Erythroblast (primary cell): ENCODE data around the gene KCNH6.

Experiments used
- DNase-seq, 2 experiments: peaks; one replicate each; lab custom pipeline; 2025; lab: John Stamatoyannopoulos, UW
- GATA1 ChIP-seq: IDR thresholded peaks from 2 replicates; pipeline ENCODE4 v1.6.1; 2011; ENCODE audit warnings: low read depth, mild to moderate bottlenecking, control low read depth, low read length, moderate library complexity
- POLR2A ChIP-seq: IDR thresholded peaks from 2 replicates; pipeline ENCODE4 v1.6.1; 2011; ENCODE audit warnings: mild to moderate bottlenecking, low read length

The KCNH6 gene

DNA sequence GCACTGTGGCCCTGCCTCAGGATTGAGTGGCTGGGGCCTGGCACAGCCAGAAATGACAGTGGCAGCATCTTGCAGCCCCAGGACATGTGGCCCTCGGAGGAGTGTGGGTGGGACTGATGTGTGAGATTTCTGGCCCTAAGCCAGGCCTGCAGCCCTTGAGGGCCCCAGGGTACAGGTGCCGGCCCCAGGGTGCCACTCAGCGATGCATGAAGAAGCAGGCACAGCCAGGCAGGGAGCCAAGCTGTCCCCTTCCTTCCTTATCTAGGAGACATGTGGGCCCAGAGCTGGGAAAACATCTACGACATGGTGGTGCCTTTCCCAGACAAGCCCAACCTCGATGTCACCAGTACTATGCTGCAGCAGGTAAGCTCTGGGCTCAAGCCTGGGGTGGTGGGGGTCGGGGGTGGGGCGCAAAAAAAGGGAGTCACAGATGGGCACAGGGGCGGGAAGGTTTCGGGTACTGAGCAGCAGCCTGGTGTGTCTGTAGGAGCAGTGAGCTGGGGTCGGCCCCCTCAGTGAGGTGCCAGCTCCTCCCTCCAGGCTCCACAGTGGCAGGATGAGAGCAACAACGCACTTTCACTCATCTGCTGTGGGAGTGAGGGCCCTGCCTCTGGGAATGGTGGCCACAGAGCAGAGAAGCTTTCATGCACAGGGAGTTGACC, 42.2 kb upstream of the KCNH6 start:
- DNase-seq = no peak
- TF ChIP-seq GATA1 (no peak), POLR2A (no peak)

DNA sequence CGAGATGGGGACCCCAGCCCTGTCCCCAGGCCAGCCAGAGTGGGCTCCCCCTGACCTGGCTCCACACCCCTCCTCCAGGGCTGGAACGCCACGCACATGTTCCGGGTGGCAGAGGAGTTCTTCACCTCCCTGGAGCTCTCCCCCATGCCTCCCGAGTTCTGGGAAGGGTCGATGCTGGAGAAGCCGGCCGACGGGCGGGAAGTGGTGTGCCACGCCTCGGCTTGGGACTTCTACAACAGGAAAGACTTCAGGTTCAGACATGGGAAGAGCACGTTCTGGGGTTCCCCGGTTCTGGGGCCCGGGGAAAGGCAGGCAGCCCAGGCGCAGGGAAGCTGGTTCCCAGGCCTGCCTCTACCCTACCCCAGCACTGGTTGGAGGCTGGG, 41.7 kb upstream of the KCNH6 start:
- no peak for TF ChIP-seq POLR2A
- no peak for TF ChIP-seq GATA1

DNA sequence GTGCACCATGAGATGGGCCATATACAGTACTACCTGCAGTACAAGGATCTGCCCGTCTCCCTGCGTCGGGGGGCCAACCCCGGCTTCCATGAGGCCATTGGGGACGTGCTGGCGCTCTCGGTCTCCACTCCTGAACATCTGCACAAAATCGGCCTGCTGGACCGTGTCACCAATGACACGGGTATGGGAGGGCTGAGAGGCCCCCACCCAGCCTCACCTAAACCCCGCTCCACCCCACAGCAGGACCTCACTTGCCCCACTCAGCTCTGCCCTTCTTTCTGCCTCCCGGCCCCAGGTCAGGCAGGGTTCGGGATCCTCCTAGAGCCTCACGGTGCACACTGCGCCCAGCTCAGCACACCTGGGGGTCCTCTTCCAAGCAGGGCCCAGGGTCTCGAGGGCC, 40.6 kb upstream of the KCNH6 start:
- DNase-seq = no peak
- TF ChIP-seq POLR2A = no peak

More for the DNA sequence above, 41.7 kb upstream of the KCNH6 start:
- DNase-seq = no peak

DNA sequence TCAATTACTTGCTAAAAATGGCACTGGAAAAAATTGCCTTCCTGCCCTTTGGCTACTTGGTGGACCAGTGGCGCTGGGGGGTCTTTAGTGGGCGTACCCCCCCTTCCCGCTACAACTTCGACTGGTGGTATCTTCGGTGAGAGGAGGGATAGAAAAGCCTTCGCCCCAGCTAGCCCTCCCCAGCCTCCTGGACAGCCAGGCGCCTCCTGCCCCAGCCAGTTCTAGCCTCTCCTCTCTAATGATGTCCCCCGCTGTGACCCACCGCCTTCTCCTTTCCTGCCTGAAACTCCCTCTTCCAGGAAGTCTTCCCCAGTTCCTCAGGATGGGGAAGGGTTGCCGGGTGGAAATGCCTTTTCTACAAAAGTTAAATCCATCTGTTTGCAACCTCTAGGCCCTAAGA, 40.1 kb upstream of the KCNH6 start:
- no peak for DNase-seq
- TF ChIP-seq GATA1 (no peak), POLR2A (no peak)

DNA sequence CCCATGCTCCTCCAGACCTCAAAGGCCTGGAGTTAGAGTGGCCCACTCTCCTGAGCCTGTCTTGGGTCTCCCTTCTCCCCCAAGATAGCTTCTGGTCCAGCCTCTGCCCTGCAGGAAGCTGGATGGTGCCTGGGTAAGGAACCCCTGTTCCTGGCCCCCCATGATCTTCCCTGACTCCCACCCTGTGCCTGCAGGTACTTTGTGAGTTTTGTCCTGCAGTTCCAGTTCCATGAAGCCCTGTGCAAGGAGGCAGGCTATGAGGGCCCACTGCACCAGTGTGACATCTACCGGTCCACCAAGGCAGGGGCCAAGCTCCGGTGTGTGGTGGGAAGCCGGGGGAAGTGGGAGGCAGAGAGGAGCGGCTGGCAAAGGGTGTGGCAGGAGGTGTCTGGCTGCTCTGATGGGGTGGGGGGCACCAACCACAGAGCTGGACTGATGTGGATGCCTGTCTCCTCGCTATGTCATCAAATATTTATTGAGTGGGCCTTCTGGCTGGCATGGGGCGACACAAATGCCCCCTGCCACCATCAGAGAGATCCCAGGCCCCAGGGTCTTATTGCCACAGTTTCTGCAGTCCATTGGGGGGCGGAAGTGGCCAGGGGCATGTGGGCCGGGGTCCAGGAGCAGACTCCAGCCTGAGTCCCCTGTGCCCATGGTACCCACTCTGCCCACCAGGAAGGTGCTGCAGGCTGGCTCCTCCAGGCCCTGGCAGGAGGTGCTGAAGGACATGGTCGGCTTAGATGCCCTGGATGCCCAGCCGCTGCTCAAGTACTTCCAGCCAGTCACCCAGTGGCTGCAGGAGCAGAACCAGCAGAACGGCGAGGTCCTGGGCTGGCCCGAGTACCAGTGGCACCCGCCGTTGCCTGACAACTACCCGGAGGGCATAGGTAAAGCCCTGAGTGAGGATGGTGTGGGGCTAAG, 39.2 kb upstream of the KCNH6 start:
- DNase-seq = no peak

DNA sequence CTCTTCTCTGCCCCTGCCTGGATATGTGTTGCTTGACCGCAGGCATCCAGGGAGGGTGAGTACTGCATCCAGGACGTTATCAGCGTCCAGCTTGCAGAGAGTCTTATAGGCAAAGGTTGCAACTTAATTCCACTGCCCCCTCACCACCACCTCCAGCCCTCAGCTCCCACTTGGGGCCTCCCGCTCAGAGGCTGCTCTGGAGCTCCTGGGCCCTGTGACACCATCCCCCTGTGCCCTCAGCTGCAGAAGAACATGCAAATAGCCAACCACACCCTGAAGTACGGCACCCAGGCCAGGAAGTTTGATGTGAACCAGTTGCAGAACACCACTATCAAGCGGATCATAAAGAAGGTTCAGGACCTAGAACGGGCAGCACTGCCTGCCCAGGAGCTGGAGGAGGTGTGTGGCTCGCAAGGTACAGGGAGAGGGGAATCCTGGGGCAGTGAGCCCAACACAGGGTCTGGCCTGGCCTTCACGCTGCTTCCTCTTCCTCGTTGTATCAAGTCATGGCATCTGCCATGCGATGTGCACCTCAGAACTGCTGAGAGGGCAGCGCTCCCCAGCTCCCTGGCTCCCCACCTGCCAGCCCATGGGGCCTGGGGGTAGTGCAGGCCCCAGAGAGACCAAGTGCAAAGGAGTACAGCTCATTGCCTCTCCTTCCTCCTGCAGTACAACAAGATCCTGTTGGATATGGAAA, 36.7 kb upstream of the KCNH6 start:
- no peak for TF ChIP-seq POLR2A
- no peak for DNase-seq

More for the DNA sequence above, 39.2 kb upstream of the KCNH6 start:
- TF ChIP-seq POLR2A = no peak
- no peak for TF ChIP-seq GATA1

DNA sequence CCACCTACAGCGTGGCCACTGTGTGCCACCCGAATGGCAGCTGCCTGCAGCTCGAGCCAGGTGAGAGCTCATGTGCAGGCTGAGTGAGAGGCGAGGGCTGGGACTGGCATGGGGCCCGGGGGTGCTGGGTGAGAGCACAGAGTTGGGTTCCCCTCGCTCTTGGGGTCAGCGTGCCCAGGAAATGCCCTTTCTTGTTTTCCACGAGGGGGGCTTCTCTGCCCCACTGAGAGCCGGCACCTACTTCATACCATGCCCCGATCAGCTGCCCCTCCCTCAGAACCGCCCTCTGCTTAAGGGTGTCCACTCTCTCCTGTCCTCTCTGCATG, 36.2 kb upstream of the KCNH6 start:
- TF ChIP-seq POLR2A (no peak), GATA1 (no peak)
- DNase-seq = no peak

DNA sequence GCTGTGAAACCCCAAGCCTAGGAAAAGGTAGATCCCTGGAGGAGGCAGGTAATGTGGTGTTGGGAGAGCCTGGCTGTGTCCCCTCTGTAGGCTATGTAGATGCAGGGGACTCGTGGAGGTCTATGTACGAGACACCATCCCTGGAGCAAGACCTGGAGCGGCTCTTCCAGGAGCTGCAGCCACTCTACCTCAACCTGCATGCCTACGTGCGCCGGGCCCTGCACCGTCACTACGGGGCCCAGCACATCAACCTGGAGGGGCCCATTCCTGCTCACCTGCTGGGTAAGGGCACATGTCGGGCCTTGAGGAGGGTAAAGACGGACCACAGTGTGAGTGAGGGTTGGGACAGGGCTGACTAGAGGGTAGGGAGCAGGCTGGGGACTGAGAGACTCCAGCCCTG, 34.3 kb upstream of the KCNH6 start:
- TF ChIP-seq POLR2A = no peak
- no peak for DNase-seq

DNA sequence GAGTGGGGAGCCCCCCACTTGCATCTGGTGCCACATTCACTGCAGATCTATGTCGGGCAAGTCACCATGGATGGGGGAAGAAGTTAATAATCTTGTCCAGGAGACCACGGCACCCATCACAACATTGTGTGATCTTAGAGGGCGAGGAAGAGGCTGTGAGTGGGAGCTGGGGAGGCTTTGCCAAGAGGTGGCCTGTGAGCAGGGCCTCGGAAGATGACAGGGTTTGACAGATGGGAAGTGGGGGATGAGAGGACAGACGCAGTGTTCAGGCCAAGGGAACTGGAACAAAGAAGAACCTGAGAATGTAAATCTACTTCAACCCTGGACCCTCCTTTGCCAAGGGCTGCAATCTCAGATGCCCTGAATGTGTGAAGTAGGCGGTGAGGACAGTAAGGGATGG, 33.9 kb upstream of the KCNH6 start:
- TF ChIP-seq GATA1 = no peak
- no peak for TF ChIP-seq POLR2A
- no peak for DNase-seq

DNA sequence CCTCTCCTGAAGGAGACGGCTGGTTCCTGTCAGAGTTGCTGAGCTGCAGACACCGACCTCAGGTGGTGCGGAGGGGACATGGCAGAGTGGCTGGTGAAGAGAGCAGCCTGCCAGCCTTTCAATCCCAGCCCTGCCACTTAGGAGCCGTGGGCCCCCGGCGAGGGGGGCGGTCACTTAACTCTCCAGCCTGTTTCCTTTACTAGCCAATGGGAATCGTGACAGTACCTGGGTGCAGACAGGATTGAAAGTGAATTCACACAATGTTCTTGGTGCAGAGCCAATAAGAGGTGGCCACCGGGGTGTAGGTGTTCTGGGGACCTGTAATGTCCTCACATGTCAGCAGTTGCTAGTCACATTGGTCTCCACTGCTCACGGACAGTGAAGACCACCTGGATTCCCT, 32.8 kb upstream of the KCNH6 start:
- TF ChIP-seq POLR2A (no peak), GATA1 (no peak)
- no peak for DNase-seq

DNA sequence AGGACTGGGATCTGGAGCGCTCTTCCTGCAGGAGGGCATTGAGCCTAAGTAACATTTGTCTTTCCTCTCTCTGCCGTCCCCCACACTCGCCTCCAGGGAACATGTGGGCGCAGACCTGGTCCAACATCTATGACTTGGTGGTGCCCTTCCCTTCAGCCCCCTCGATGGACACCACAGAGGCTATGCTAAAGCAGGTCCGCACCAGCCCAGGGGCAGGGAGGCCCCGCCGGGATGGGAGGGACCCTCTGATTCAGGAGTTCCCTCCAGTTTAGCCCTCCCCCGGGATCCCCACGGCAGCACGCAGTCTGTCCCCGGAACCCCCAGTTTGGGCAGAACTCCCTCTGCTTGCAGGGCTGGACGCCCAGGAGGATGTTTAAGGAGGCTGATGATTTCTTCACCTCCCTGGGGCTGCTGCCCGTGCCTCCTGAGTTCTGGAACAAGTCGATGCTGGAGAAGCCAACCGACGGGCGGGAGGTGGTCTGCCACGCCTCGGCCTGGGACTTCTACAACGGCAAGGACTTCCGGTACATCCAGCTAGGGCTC, 32.2 kb upstream of the KCNH6 start:
- DNase-seq = no peak
- TF ChIP-seq GATA1 (no peak), POLR2A (no peak)

DNA sequence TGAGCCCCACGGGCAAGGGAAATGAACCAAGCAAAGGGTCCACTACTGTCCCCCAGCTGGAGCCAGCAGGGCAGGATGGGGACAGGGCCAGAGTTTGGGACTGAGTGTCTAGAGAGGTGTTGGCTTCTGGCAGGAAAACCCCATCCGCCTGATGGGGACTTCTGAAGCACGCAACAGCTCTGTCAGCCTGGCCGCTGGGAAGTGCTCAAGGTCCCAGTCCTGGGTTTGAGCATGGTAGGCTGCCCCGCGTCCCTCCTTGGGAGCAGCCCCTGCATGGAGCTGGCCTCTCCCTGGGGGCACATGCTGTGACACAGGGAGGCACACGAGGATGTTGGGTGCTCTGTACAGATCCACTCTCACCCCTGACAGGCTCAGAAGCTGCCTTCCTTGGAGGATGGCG, 31.7 kb upstream of the KCNH6 start:
- no peak for DNase-seq
- TF ChIP-seq GATA1 (no peak), POLR2A (no peak)

DNA sequence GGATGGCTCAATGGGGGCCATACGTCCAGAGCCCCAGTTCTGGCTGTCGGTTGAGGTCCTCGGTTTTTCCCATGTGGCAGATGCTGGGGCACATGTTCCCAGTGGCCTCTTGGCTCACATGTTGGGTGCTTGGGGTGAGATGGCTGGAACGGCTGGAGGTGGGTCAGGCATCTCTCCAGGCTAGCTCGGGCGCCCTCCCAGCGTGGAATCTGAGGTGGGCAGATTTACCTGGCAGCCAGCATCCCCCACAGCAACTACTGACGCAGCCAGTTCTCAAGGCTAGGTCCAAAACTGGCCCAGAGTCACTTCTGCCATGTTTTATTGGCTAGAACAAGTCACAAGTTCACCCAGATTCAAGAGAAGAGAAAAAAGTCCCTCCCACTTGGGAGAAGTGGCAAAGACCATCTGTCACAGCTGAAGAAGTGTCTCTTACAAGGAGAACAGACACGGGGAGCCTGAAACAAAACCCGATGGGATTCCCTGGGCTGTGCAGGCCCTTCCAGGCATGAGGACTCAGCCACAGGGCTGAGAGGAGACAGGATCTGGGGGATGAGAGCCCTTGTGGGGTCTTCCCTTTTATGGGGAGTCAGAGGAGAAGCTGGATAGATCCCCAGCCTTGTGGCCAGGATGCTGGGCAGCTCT, 31.1 kb upstream of the KCNH6 start:
- DNase-seq = no peak
- no peak for TF ChIP-seq POLR2A
- no peak for TF ChIP-seq GATA1

DNA sequence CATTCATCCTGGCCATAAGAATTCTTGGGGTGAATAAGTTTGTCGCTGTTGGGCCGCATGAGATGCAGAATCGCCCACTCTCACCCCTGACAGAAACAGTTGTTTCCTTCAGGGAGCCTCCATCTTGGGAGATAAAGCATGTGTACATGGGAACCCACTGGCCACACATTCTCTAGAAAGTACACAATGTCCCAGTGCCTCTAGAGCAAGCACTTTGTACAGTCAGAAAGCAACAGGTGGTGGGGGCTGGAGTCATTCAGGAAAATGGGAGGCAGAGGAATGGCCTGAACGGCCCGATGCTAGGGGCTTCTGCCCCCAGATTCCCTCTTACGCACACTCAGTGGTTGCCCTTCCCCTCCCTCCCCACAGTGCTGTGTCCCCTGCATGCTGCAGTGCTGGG, 30.2 kb upstream of the KCNH6 start:
- no peak for TF ChIP-seq POLR2A
- no peak for DNase-seq
